Measurements from ENCODE around the gene TSSK1B. TPM values are rescaled to one million over a fixed set of nuclear protein-coding genes. Genes with fewer than 3 reads are reported as not detected.

TSSK1B gene
- total and polyA plus RNA-seq, 2 experiments from 2014 or later = 0.52 TPM; not detected in 1

- no peak for TF ChIP-seq REST (IDR thresholded peaks at IDR 0.05; ENCODE audit: unreplicated experiment)
Measured at GRCh38 chr5:113389116-113389515, 45.7 kb downstream of the TSSK1B start (continued).

GRCh38 chr5:113387844-113388243, 46.9 kb downstream of the TSSK1B start:
- Mint-ChIP-seq H3K9me3 (no peaks in the 10 kb centered on the region), H3K36me3 (ENCODE audit: low read depth) (no peaks in the 10 kb centered on the region), H3K27me3 (ENCODE audit: insufficient read depth, low read depth, poor library complexity) (peaks cover 2% of the 10 kb centered on the region), H3K4me3 (no peak overlapping the region), H3K4me1 (peaks cover 4% of the 10 kb centered on the region; the same call in 1 of the 3 replicates), H3K27ac (no peak overlapping the region)
- Histone ChIP-seq H2AFZ (no peak overlapping the region), H3K4me1 (ENCODE audit: insufficient read depth) (no peaks in the 10 kb centered on the region), H4K20me1 (replicated peaks; ENCODE audit: insufficient read depth) (no peaks in the 10 kb centered on the region), H3K27ac (ENCODE audit: low read depth) (no peak overlapping the region), H3K9me2 (ENCODE audit: insufficient read depth) (peaks cover 3% of the 10 kb centered on the region; the same call in 1 of the 2 replicates), H3K79me2 (replicated peaks; ENCODE audit: insufficient read depth) (no peaks in the 10 kb centered on the region), H3F3A (replicated peaks; ENCODE audit: low read depth) (no peaks in the 10 kb centered on the region), H3K27me3 (ENCODE audit: insufficient read depth) (no peaks in the 10 kb centered on the region), H3K36me3 (ENCODE audit: insufficient read depth) (no peaks in the 10 kb centered on the region), H3K4me2 (no peak overlapping the region), H3K4me3 (no peak overlapping the region)
- ATAC-seq (no peak), DNase-seq (ENCODE audit: low spot score) (no peak)
- no peak for TF ChIP-seq POLR2AphosphoS5 (IDR thresholded peaks at IDR 0.05; ENCODE audit: low read depth)
- no peak for TF ChIP-seq CTCF (conservative IDR thresholded peaks at IDR 0.05; ENCODE audit: low read depth in 2 of 2)
- no peak for TF ChIP-seq ZNF331 (CRISPR knock-in tag; IDR thresholded peaks at IDR 0.05; ENCODE audit: low read depth)
- no peak for TF ChIP-seq STAT1 (IDR thresholded peaks at IDR 0.05; ENCODE audit: unreplicated experiment)
- TF ChIP-seq ETS1 (IDR thresholded peaks at IDR 0.05) = no peak
- TF ChIP-seq EZH2 (IDR thresholded peaks at IDR 0.05; ENCODE audit: low read depth, unreplicated experiment) = no peak
- no peak for TF ChIP-seq JUNB (IDR thresholded peaks at IDR 0.05; ENCODE audit: unreplicated experiment)
- TF ChIP-seq ZNF114 (CRISPR knock-in tag; IDR thresholded peaks at IDR 0.05) = no peak
- TF ChIP-seq REST (IDR thresholded peaks at IDR 0.05; ENCODE audit: unreplicated experiment) = no peak
- TF ChIP-seq CREB1 (CRISPR knock-in tag; IDR thresholded peaks at IDR 0.05; ENCODE audit: low read depth) = no peak
- TF ChIP-seq EZH2phosphoT487 (IDR thresholded peaks at IDR 0.05; ENCODE audit: unreplicated experiment) = no peak
- no peak for TF ChIP-seq NANOG (IDR thresholded peaks at IDR 0.05; ENCODE audit: borderline replicate concordance)

Data from GM23338 (cell line).